Ramos (cell line): ENCODE data around the gene SLC20A1.

ENCODE experiments used
- in situ Hi-C: fragments of 300-500 bp; cut with MboI; formaldehyde crosslinking; loops from one replicate; pipeline ENCODE4 v1.14.3; 2022; ENCODE audit warnings: low sequenced_read_pairs; ENCODE audit not compliant: unreplicated experiment

SLC20A1 gene

GRCh38 chr2:112671801-112672200 is 26.1 kb downstream of the SLC20A1 start:
- in situ Hi-C loops, result no loop called here

GRCh38 chr2:112673008-112673407 is 27.3 kb downstream of the SLC20A1 start:
- in situ Hi-C loops, result no loop called here

- in situ Hi-C loops, result no loop called here
These were observed 28.5 kb downstream of the SLC20A1 start for GRCh38 chr2:112674229-112674628.

- in situ Hi-C loops, result no loop called here
These were observed 33.7 kb downstream of the SLC20A1 start for GRCh38 chr2:112679484-112679883.

GRCh38 chr2:112680666-112681101 is 34.9 kb downstream of the SLC20A1 start:
- in situ Hi-C loops, result no loop called here

- in situ Hi-C loops, result no loop called here
These were observed 36.4 kb downstream of the SLC20A1 start for GRCh38 chr2:112682101-112682500.

- in situ Hi-C loops, result no loop called here
These were observed 38.0 kb downstream of the SLC20A1 start for GRCh38 chr2:112683550-112684414.

- in situ Hi-C loops, result no loop called here
These were observed 38.7 kb downstream of the SLC20A1 start for GRCh38 chr2:112684415-112684775.

- in situ Hi-C loops, result no loop called here
These were observed 39.6 kb downstream of the SLC20A1 start for GRCh38 chr2:112685271-112685884.

- in situ Hi-C loops, result no loop called here
These were observed 40.8 kb downstream of the SLC20A1 start for GRCh38 chr2:112686348-112687217.

GRCh38 chr2:112687522-112687921 is 41.8 kb downstream of the SLC20A1 start:
- in situ Hi-C loops, result no loop called here

GRCh38 chr2:112688086-112688880 is 42.5 kb downstream of the SLC20A1 start:
- in situ Hi-C loops, result no loop called here

- in situ Hi-C loops, result no loop called here
These were observed 45.2 kb downstream of the SLC20A1 start for GRCh38 chr2:112690853-112691401.

GRCh38 chr2:112691881-112692281 is 46.1 kb downstream of the SLC20A1 start:
- in situ Hi-C loops, result no loop called here

- in situ Hi-C loops, result no loop called here
These were observed 46.8 kb downstream of the SLC20A1 start for GRCh38 chr2:112692495-112692911.

- in situ Hi-C loops, result no loop called here
These were observed 47.2 kb downstream of the SLC20A1 start for GRCh38 chr2:112692918-112693317.

- in situ Hi-C loops, result no loop called here
These were observed 47.9 kb downstream of the SLC20A1 start for GRCh38 chr2:112693596-112693995.

- in situ Hi-C loops, result no loop called here
These were observed 48.4 kb downstream of the SLC20A1 start for GRCh38 chr2:112694182-112694581.

- in situ Hi-C loops, result no loop called here
These were observed 53.2 kb downstream of the SLC20A1 start for GRCh38 chr2:112698834-112699515.
